OCI-M2 (cell line): ENCODE measurements around the gene CPLANE1.
"Not testable (repeated sequence)": the region's sequence is repeated elsewhere in the genome, so short reads cannot be mapped to it uniquely, and the experiment has no call there.

Experiments
- DNase-seq: peaks from one replicate; lab custom pipeline; 2025; ENCODE audit not compliant: unreplicated experiment; lab: John Stamatoyannopoulos, UW

CPLANE1 gene

GRCh38 chr5:37121465-37121864 is 127.7 kb downstream of the CPLANE1 start:
- no peak for DNase-seq

GRCh38 chr5:37121027-37121426 is 128.1 kb downstream of the CPLANE1 start:
- no peak for DNase-seq

GRCh38 chr5:37120270-37120669 is 128.9 kb downstream of the CPLANE1 start:
- DNase-seq = no peak

GRCh38 chr5:37116359-37116758 is 132.8 kb downstream of the CPLANE1 start:
- DNase-seq = no peak

GRCh38 chr5:37112383-37112991 is 136.7 kb downstream of the CPLANE1 start:
- DNase-seq = no peak

- no peak for DNase-seq
Measured at GRCh38 chr5:37111426-37112382, 137.5 kb downstream of the CPLANE1 start.

- DNase-seq = no peak
Measured at GRCh38 chr5:37110135-37110534, 139.0 kb downstream of the CPLANE1 start.

- DNase-seq = no peak
Measured at GRCh38 chr5:37109338-37109737, 139.8 kb downstream of the CPLANE1 start.

GRCh38 chr5:37103302-37103701 is 145.9 kb downstream of the CPLANE1 start:
- no peak for DNase-seq

- not testable (repeated sequence) for DNase-seq
Measured at GRCh38 chr5:37099267-37099666, 149.9 kb downstream of the CPLANE1 start.

GRCh38 chr5:37093795-37094194 is 155.4 kb downstream of the CPLANE1 start:
- DNase-seq = not testable (repeated sequence)

- no peak for DNase-seq
Measured at GRCh38 chr5:37090781-37091180, 158.4 kb downstream of the CPLANE1 start.

GRCh38 chr5:37090123-37090726 is 159.0 kb downstream of the CPLANE1 start:
- no peak for DNase-seq

- no peak for DNase-seq
Measured at GRCh38 chr5:37088009-37088408, 161.2 kb downstream of the CPLANE1 start.

GRCh38 chr5:37086466-37087173 is 162.6 kb downstream of the CPLANE1 start:
- DNase-seq = no peak

- DNase-seq = not testable (repeated sequence)
Measured at GRCh38 chr5:37086026-37086425, 163.2 kb downstream of the CPLANE1 start.

- DNase-seq = not testable (repeated sequence)
Measured at GRCh38 chr5:37082977-37083376, 166.2 kb downstream of the CPLANE1 start.

- no peak for DNase-seq
Measured at GRCh38 chr5:37080697-37081096, 168.5 kb downstream of the CPLANE1 start.

- DNase-seq = no peak
Measured at GRCh38 chr5:37077146-37077545, 172.0 kb downstream of the CPLANE1 start.

GRCh38 chr5:37075399-37075950 is 173.7 kb downstream of the CPLANE1 start:
- no peak for DNase-seq
